CD4-positive, alpha-beta T cell treated with Interleukin-10 for 1 hour (primary cell): ENCODE results near the gene CAPN15.

Experiments
- DNase-seq: peaks from one replicate; pipeline ENCODE4 v3.0.0-alpha.2; 2020

CAPN15 gene

GRCh38 chr16:580141-580945 lies 52.8 kb downstream of the CAPN15 start:
- no peak for DNase-seq

GRCh38 chr16:580946-581498 lies 53.5 kb downstream of the CAPN15 start:
- DNase-seq = no peak

GRCh38 chr16:582218-582613 lies 54.7 kb downstream of the CAPN15 start:
- DNase-seq = no peak

GRCh38 chr16:582614-583331 lies 55.3 kb downstream of the CAPN15 start:
- no peak for DNase-seq

GRCh38 chr16:583470-583814 lies 55.9 kb downstream of the CAPN15 start:
- no peak for DNase-seq

GRCh38 chr16:583815-584591 lies 56.5 kb downstream of the CAPN15 start:
- no peak for DNase-seq

- DNase-seq = no peak
Measured at GRCh38 chr16:585351-585750, 57.8 kb downstream of the CAPN15 start.

- DNase-seq = no peak
Measured at GRCh38 chr16:586047-586644, 58.6 kb downstream of the CAPN15 start.

GRCh38 chr16:586645-587590 lies 59.4 kb downstream of the CAPN15 start:
- DNase-seq = no peak

- peak; percentile 64 for DNase-seq
Measured at GRCh38 chr16:588639-588888, 61.1 kb downstream of the CAPN15 start.

- peak; percentile 98 for DNase-seq
Measured at GRCh38 chr16:588889-589657, 61.6 kb downstream of the CAPN15 start.

GRCh38 chr16:589658-590187 lies 62.2 kb downstream of the CAPN15 start, which contains the start of gene RAB40C:
RAB40C (plus strand) TSS chr16:590066; CDS start chr16:590292, 226 bp downstream.
- peak; percentile 99 for DNase-seq

- no peak for DNase-seq
Measured at GRCh38 chr16:590188-590814, 62.8 kb downstream of the CAPN15 start.

- DNase-seq = no peak
Measured at GRCh38 chr16:590815-591200, 63.3 kb downstream of the CAPN15 start.

GRCh38 chr16:591231-591630 lies 63.7 kb downstream of the CAPN15 start:
- DNase-seq = no peak

GRCh38 chr16:591892-592517 lies 64.5 kb downstream of the CAPN15 start:
- no peak for DNase-seq

GRCh38 chr16:592518-593306 lies 65.2 kb downstream of the CAPN15 start:
- no peak for DNase-seq

GRCh38 chr16:593406-593805 lies 65.9 kb downstream of the CAPN15 start:
- DNase-seq = no peak

- no peak for DNase-seq
Measured at GRCh38 chr16:593807-594206, 66.3 kb downstream of the CAPN15 start.
